Activated CD8-positive, alpha-beta memory T cell treated with anti-CD3 and anti-CD28 coated beads, Interleukin-2, amount 50 U/mL, for 1 hour (primary cell): Measurements from ENCODE around the gene SAPCD2.
"Not testable (repeated sequence)": the region's sequence is repeated elsewhere in the genome, so short reads cannot be mapped to it uniquely, and the experiment has no call there.

Source experiments
- DNase-seq: peaks from one replicate; pipeline ENCODE4 v3.0.0-alpha.2; 2020; ENCODE audit errors: extremely low read depth

SAPCD2 gene

GRCh38 chr9:137070201-137070905 lies at the start of gene SAPCD2:
Gene SAPCD2 (minus strand): TSS chr9:137070557. CDS start chr9:137070460, 97 bp downstream.
- DNase-seq: peak; percentile 63

DNA sequence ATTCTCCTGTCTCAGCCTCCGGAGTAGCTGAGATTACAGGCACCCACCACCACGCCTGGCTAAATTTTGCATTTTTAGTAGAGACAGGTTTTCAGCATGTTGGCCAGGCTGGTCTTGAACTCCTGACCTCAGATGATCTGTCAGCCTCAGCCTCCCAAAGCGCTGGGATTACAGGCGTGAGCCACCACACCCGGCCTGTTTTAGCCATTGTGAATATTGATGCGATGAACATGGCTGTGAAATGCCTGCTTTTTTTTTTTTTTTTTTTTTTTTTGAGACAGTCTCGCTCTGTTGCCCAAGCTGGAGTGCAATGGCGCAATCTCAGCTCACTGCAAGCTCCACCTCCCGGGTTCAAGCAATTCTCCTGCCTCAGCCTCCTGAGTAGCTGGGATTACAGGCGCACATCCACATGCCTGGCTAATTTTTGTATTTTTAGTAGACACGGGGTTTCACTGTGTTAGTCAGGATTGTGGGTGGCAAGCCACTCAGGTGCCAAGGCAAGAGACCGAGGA lies 47.8 kb upstream of the SAPCD2 start:
- DNase-seq: not testable (repeated sequence)

DNA sequence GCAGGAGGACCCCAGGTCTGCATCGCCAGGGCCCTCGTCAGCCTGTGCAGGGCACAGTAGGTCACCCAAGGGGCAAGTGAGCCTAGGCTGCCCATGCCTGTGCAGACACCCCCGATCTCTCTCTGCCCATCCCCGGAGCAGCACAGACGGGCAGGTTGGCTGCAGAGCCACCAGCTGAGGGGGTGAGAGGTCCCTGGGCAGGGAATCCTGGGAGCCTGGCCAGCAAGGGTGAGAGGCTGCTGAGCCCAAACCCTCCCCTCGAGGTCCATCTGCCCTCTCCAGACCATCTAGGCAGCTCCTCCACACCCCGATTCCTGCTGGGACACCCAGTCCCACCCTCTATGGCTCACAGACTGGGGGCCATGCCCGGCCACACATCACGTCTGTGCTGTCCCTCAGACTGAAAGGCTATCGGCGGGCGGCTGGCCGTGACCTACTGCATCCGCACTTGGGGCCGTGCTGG lies 46.9 kb upstream of the SAPCD2 start:
- no peak for DNase-seq

DNA sequence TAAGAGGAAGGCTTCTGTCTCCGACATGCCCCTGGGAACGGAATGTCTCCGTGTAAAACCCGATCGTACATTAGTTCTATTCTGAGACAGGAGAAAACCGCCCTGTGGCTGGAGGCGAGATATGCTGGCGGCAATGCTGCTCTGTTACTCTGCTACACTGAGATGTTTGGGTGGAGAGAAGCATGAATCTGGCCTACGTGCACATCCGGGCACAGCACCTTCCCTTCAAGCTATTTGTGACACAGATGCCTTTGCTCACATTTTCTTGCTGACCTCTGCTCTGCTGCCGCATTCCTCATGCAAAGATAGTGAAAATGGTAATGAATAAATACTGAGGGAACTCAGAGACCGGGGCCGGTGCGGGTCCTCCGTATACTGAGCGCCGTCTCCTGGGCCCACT lies 46.4 kb upstream of the SAPCD2 start:
- DNase-seq: no peak

DNA sequence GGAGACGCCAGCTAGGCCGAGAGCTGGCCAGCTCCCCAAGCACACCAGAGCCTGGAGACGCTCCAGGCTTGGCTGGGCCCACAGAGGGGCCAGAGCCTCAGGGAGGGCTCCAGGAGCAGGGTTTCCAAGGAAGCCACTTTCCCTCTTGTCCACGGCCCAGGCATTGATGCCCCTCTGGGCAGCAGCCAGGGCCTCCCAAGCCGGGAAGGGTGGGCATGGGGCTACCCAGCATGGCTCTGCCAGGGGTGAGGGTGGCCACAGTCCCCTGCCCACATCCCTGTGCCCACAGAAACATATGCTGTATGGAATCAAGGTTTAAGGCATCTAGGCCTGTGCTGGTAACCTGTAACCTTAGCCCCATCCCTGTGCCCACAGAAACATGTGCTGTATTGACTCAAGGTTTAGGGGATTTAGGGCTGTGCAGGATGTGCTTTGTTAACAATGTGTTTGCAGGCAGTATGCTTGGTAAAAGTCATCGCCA lies 45.7 kb upstream of the SAPCD2 start:
- no peak for DNase-seq

DNA sequence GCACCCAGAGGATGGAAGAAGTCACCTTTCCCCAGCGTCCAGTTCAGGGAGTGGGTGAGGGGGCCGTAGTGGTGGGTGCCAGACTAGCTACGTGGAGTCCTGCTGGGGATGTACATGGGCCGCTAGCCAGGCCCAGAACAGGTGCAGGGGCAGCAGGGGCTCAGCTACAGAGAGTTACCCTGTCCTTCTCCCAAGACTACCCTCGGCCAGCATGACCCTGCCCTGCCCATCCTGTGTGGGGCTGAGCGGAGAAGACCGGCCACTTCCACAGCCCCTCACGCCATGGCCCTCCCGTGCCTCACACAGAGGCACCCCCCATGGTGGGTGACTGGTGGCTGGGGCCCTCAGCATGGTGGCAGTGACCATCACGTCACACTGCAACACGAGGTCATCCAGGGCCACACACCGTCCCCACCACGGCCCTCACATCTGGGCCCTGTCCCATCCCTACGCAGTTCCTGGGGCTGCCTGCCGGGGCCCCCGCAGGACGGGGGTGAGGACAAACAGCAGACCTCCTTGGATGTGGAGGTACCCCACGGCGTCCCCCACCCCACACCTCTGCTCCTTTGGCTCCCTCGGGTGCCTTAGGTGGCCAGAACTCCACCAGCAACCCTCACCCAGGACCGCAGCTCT lies 45.2 kb upstream of the SAPCD2 start:
- no peak for DNase-seq

- DNase-seq: no peak
Observed at GRCh38 chr9:137114613-137115393, 44.4 kb upstream of the SAPCD2 start, which contains the start of gene DPP7. Gene DPP7 (minus strand): TSS chr9:137114733. CDS start chr9:137114713, 20 bp downstream.

- no peak for DNase-seq
Observed at GRCh38 chr9:137114220-137114612, 43.9 kb upstream of the SAPCD2 start.

GRCh38 chr9:137113385-137114159 lies 43.2 kb upstream of the SAPCD2 start:
- DNase-seq: no peak

- no peak for DNase-seq
Observed at GRCh38 chr9:137112564-137113384, 42.4 kb upstream of the SAPCD2 start.

- no peak for DNase-seq
Observed at GRCh38 chr9:137111788-137112563, 41.6 kb upstream of the SAPCD2 start.

DNA sequence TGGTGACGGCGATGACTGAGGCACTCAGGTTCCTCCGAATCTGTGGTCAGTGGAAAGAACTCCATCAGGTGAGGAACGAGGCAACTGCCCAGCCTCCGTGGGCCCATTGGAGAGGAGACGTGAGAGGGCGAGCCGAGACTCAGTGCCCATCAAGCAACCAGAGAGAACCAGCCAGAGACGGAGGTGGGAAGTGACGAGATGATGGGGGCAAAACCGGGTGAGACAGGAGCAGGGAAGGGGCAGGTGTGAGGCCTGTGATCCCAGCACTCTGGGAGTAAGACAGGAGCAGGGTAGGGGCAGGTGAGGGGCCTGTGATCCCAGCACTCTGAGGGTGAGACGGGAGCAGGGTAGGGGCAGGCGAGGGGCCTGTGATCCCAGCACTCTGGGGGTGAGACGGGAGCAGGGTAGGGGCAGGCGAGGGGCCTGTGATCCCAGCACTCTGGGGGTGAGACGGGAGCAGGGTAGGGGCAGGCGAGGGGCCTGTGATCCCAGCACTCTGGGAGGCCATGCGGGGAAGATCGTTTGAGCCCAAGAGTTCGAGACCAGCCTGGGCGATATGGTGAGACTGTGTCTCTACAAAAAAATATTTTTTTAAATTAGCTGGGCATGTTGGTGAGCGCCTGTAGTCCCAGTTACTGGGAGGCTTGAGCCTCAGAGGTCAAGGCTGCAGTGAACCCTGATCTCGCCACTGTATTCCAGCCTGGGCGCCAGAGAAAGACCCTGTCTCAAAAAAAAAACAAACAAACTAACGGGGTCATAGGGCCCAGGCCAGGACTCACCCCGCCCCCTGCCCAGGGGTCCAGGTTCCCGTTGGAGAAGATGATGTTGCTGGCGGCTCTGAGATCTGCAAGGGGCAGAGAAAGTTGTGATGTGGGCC lies 40.8 kb upstream of the SAPCD2 start:
- DNase-seq: no peak

DNA sequence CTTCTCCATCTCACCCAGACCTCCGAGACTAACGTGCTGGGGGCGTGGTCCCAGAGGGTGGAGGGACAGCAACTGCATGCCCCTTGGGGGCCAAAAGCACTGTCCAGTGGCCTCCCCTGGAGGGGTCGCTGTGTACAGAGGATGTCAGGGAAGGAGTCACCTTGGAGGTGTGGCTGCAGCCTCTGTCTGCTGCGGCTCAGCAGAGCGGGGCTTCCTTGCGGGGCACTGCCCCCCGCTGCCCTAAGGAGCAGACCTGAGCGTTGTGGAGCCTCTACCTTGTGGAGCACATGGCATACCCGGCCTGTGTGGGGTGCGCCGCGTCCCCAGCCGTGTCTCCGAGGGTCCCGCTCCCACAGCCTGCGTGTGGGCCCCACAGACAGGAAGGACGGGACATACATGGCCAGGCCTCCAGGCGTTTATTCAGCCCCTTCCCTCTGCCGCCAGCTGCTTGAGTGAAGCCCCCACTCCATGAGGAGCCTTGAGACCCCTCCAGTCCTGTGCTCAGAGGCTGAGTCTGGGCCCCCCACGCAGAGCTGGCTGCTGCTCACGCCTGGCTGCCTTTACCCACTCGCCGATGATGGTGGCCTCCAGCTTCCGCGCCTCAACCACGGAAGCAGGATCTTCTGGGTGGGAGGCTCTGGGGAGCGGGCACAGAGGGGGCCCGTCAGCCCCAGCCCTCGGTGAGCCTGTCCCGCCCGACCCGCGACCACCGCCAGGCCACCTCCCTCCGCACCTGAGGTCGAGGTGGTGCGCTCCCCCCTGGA lies 40.0 kb upstream of the SAPCD2 start:
- no peak for DNase-seq

DNA sequence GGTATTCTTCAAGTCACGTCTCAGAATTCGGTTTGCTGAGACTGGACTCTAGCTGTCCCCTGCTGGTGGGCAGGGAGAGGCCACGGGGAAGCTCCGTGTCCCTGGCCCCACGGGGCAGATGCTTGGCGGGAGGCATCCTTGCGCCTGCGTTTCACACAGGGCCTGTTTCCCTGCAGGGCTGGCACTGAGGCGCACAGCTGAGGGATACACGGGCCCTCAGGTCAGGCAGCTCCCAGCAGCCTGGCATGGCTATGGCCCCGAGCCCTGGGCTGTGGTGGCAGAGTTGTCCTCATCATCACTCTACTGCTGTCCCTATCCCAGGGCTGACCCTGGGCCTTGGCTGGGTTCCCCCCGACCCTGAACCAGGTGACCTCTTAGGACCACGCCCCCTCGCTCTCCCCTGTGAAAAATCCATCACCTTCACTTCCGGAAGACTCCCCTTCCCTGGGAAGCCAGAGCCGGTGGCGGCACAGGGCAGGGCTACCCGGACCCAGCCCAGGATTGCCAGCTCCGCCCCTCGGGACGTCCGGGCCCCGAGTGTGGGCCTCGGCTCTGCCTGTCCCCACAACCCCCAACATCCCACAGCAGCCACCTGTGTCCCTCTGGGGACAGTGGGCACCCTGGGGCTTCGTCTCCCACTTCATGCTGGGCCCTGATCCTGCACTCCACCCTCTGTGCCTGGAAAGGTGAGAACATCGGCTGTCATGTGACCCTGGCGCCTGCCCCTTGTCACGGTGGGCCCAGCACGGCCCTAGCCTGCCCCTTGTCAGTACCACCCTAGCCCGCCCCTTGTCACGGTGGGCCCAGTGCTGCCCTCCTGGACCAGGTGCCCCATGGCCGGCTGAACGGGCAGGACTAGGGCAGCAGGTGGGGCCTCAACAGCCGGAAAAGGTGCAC lies 39.1 kb upstream of the SAPCD2 start:
- DNase-seq: no peak

DNA sequence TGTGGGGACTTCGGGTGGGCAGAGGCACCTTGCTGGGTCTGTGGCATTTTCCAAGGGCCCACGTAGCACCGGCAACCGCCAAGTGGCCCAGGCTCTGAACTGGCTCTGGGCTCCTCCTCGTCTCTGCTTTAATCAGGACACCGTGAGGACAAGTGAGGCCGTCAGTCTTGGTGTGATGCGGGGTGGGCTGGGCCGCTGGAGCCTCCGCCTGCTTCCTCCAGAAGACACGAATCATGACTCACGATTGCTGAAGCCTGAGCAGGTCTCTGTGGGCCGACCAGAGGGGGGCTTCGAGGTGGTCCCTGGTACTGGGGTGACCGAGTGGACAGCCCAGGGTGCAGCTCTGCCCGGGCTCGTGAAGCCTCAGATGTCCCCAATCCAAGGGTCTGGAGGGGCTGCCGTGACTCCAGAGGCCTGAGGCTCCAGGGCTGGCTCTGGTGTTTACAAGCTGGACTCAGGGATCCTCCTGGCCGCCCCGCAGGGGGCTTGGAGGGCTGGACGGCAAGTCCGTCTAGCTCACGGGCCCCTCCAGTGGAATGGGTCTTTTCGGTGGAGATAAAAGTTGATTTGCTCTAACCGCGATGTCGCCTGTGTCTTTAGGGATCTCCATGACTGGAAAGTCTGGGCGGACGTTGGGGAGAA lies 38.4 kb upstream of the SAPCD2 start:
- DNase-seq: no peak

GRCh38 chr9:137107982-137108381 lies 37.6 kb upstream of the SAPCD2 start:
- no peak for DNase-seq
